Measurements from ENCODE around the gene ARRDC4. TPM values are rescaled to one million over a fixed set of nuclear protein-coding genes. Genes with fewer than 3 reads are reported as not detected.

Gene ARRDC4
- total and polyA plus RNA-seq, 2 of the 8 experiments (the other 6 are each of a cell fraction or from before 2014, with no cell fraction given) = 3.5 to 3.8 TPM

DNA sequence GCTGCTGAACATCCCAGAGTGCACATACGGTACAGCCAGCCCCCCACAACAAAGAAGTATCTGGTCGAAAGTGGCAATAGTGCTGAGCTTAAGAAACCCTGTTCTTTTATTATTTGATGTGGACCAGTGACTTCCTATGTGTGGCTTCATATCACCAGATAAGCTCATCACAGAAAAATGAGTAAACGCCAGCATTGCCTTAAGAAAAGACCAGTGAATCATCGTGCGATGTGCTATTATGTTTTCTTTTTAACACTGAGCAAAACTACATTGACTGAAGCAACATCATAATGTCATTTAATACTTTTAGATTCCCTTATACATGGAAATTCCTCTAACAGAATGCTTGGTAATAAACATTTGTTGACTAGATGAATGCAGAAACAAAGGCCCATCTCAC is 45.2 kb upstream of the ARRDC4 start:
- no peaks in the 10 kb centered on the region for H4K20me1 ChIP-seq (replicated peaks in 1 of 2; ENCODE audit: control insufficient read depth in 1 of 2, insufficient read depth in 2 of 2, low read length in 2 of 2)
- no peaks in the 10 kb centered on the region for H3K4me1 ChIP-seq (replicated peaks in 1 of 4; ENCODE audit: control insufficient read depth in 3 of 4, insufficient read depth in 4 of 4, low read length in 3 of 4)
- ChIA-PET CTCF (ENCODE audit: partially characterized antibody) (interaction anchor here (1.0 to 1.1 kb wide), 2 partner anchors 16 to 17 kb away, joined by 3 to 4 read pairs; no protein-coding TSS in a partner anchor), POLR2A (ENCODE audit: partially characterized antibody) (no interaction called here)
- H3K4me3 ChIP-seq (ENCODE audit: extremely low read depth in 1 of 4, insufficient read depth in 2 of 4, low read depth in 3 of 4, low read length in 4 of 4) = no peak overlapping the region
- no peak overlapping the region for H3K4me2 ChIP-seq (ENCODE audit: insufficient read depth in 1 of 2, low read depth in 2 of 2, low read length in 2 of 2)
- no peak overlapping the region for H3K27ac ChIP-seq (ENCODE audit: low read depth, low read length)
- H3K9me3 ChIP-seq (ENCODE audit: insufficient read depth in 2 of 2, low read depth in 1 of 2, low read length in 1 of 2) = no peaks in the 10 kb centered on the region
- no peaks in the 10 kb centered on the region for H3K36me3 ChIP-seq (ENCODE audit: control insufficient read depth in 2 of 4, insufficient read depth in 4 of 4, low read length in 3 of 4)
- H4K8ac ChIP-seq (ENCODE audit: extremely low read depth, insufficient read depth, low read length) = no peak overlapping the region
- no peak overlapping the region for H3K18ac ChIP-seq (ENCODE audit: extremely low read depth, low read length)
- H2BK20ac ChIP-seq (ENCODE audit: low read length) = no peak overlapping the region
- TF ChIP-seq HDAC6 (IDR thresholded peaks at IDR 0.05; ENCODE audit: low read depth, low read length) = no peak
- no peak for TF ChIP-seq SP1 (IDR thresholded peaks at IDR 0.05; ENCODE audit: low read depth, low read length)
- no peak for TF ChIP-seq JUND (IDR thresholded peaks at IDR 0.05; ENCODE audit: low read length)
- no peak for TF ChIP-seq RXRA (IDR thresholded peaks at IDR 0.05; ENCODE audit: insufficient read depth, low read depth, low read length)
- 88% methylated on average over 5 of the region's 5 CpGs; no CpG with 5 or more reads in 1 of the 2 experiments for WGBS, 2 experiments (ENCODE audit: extremely low coverage in 1 of 2, insufficient coverage in 1 of 2, insufficient read length in 1 of 2, insufficient replicate concordance in 2 of 2, low coverage in 1 of 2, low lambda C conversion rate in 2 of 2, missing lambda C conversion rate in 1 of 2)
- H2BK12ac ChIP-seq (ENCODE audit: low read depth, low read length) = no peak overlapping the region
- H3K23me2 ChIP-seq (ENCODE audit: low read depth, low read length) = no peaks in the 10 kb centered on the region
- no peak overlapping the region for H4K5ac ChIP-seq (ENCODE audit: insufficient read length, low read depth, low read length)
- no peak overlapping the region for H3K4ac ChIP-seq (replicated peaks; ENCODE audit: insufficient read length, low read depth, low read length)
- no peak overlapping the region for H2BK120ac ChIP-seq (replicated peaks; ENCODE audit: low read depth, low read length)
- no peak overlapping the region for H3K9ac ChIP-seq (replicated peaks in 1 of 4; ENCODE audit: extremely low read depth in 1 of 4, low read depth in 3 of 4, low read length in 3 of 4)
- H2BK5ac ChIP-seq (ENCODE audit: low read depth, low read length) = no peak overlapping the region
- peaks cover 0 to 1% (median 0%) of the 10 kb centered on the region in 4 experiments; a peak in 1 of 7 replicates for H3K27me3 ChIP-seq (replicated peaks in 1 of 4; ENCODE audit: control insufficient read depth in 3 of 4, extremely low read depth in 1 of 4, insufficient read depth in 3 of 4, low read length in 3 of 4)
- no peak for DNase-seq (ENCODE audit: low read depth in 1 of 2, low spot score in 2 of 2)
- H2BK15ac ChIP-seq (ENCODE audit: low read length) = no peak overlapping the region
- H3K79me1 ChIP-seq (ENCODE audit: low read depth, low read length) = no peaks in the 10 kb centered on the region
- H2AK5ac ChIP-seq (ENCODE audit: low read depth, low read length) = no peak overlapping the region
- no peaks in the 10 kb centered on the region for H3K79me2 ChIP-seq (ENCODE audit: control insufficient read depth in 1 of 2, insufficient read depth in 2 of 2, low read length in 2 of 2)
- H3K14ac ChIP-seq (ENCODE audit: insufficient read length) = no peak overlapping the region
- H2AFZ ChIP-seq (ENCODE audit: low read length) = no peak overlapping the region
- no peak overlapping the region for H3K56ac ChIP-seq (replicated peaks; ENCODE audit: insufficient read length, low read depth, low read length)
- FAIRE-seq = no peak
- no peak overlapping the region for H4K91ac ChIP-seq (replicated peaks; ENCODE audit: insufficient read length, low read length)
- no peak overlapping the region for H3K23ac ChIP-seq (ENCODE audit: insufficient read length)

Data from H1 (cell line).